Measurements from ENCODE around the gene PGAP2.

DNA sequence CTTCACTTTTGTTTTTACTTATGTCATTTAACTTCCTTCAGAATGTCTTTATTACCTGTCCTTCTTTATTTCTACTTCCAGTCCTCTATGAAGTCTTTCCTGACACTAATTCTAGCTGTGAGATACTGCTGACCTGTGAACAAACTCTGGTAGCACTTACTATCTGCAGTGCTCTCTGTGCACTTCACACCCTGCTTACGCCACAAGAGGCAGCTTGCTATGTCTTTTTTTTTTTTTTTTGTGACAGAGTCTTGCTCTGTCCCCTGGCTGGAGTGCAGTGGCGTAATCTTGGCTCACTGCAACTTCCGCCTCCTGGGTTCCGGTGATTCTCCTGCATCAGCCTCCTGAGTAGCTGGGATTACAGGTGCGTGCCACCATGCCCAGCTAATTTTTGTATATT is 57.8 kb downstream of the PGAP2 start:
- TF ChIP-seq, protein P1, sequence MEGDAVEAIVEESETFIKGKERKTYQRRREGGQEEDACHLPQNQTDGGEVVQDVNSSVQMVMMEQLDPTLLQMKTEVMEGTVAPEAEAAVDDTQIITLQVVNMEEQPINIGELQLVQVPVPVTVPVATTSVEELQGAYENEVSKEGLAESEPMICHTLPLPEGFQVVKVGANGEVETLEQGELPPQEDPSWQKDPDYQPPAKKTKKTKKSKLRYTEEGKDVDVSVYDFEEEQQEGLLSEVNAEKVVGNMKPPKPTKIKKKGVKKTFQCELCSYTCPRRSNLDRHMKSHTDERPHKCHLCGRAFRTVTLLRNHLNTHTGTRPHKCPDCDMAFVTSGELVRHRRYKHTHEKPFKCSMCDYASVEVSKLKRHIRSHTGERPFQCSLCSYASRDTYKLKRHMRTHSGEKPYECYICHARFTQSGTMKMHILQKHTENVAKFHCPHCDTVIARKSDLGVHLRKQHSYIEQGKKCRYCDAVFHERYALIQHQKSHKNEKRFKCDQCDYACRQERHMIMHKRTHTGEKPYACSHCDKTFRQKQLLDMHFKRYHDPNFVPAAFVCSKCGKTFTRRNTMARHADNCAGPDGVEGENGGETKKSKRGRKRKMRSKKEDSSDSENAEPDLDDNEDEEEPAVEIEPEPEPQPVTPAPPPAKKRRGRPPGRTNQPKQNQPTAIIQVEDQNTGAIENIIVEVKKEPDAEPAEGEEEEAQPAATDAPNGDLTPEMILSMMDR (IDR thresholded peaks at IDR 0.05): no peak
- TF ChIP-seq POLR2A (IDR thresholded peaks at IDR 0.05): no peak

Data from ovary (tissue), 3 donors.